AG04449 (cell line): Measurements from ENCODE around the gene COMMD1.

ENCODE experiments used
- CTCF ChIA-PET: fragments of 350-600 bp; formaldehyde crosslinking; extraction: SDS; loops from one replicate; lab custom pipeline; 2021; ENCODE audit warnings: antibody characterized with exemption; lab: Yijun Ruan, JAX
- POLR2A ChIA-PET: fragments of 400-600, 350-600 bp; formaldehyde crosslinking; extraction: SDS; loops from one replicate; lab custom pipeline; 2020; ENCODE audit warnings: antibody characterized with exemption, inconsistent platforms; lab: Yijun Ruan, JAX
- DNase-seq: peaks from one replicate; pipeline ENCODE4 v3.0.0-alpha.2; 2010; ENCODE audit warnings: low read depth, low spot score
- H3K4me3 ChIP-seq: 2 replicates; pipeline ENCODE4 v1.5.1; 2011; ENCODE audit warnings: low read depth, mild to moderate bottlenecking, control low read depth, low read length
- CTCF ChIP-seq: IDR thresholded peaks from one replicate; pipeline ENCODE4 v1.5.1; 2011; ENCODE audit warnings: mild to moderate bottlenecking, moderate library complexity, low read length, control low read depth, inconsistent platforms; ENCODE audit not compliant: insufficient read depth; ENCODE audit errors: missing control alignments

COMMD1 gene

GRCh38 chr2:61937098-61937497, 31.6 kb downstream of the COMMD1 start:
- ChIA-PET CTCF (no interaction called here), POLR2A (no interaction called here)
- no peak overlapping the region for H3K4me3 ChIP-seq
- DNase-seq, result no peak
- TF ChIP-seq CTCF, result no peak

- POLR2A ChIA-PET, result no interaction called here
- H3K4me3 ChIP-seq, result no peak overlapping the region
- no peak for DNase-seq
- no peak for TF ChIP-seq CTCF
- CTCF ChIA-PET, result no interaction called here
Measured at GRCh38 chr2:61937886-61938285, 32.4 kb downstream of the COMMD1 start.

DNA sequence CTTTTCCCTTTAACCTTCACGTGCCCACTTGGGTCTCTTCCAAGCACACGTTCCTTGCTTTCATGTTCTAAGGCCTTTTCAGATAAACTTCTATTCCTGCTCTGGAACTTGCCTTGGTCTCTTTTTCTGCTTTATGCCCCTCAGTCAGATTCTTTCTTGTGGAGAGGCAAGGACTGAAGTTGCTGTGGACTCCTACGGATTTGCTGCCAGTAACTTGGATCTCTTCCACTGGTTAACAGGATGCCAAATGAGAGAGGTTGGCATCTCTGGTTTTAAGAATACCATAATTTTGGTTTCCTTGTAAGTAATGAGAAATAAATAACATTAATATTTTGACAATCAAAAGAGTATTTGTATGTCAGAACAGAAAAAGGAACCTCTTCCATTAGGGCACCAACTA, 33.0 kb downstream of the COMMD1 start:
- no peak for TF ChIP-seq CTCF
- H3K4me3 ChIP-seq, result no peak overlapping the region
- POLR2A ChIA-PET, result no interaction called here
- no peak for DNase-seq
- CTCF ChIA-PET, result no interaction called here

DNA sequence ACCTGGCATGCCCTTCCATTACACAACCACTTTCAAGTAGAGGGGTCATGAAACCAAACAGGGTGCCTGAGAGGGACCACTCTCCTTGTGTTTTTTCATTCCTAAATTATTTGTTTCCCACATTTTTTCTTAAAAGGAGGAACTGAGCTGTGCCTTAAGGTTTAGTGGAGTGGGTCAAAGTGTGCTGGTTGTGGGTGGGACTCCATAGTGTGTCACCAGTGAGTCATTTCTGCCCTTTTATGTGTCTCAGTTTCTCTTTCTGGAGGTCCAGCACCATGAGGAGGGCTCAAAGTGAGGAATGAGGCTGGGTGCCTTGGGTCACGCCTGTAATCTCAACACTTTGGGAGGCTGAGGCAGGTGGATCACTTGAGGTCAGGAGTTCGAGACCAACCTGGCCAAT, 37.8 kb downstream of the COMMD1 start:
- H3K4me3 ChIP-seq, result no peak overlapping the region
- CTCF ChIA-PET, result no interaction called here
- POLR2A ChIA-PET, result no interaction called here
- no peak for DNase-seq
- no peak for TF ChIP-seq CTCF

GRCh38 chr2:61946666-61947065, 41.2 kb downstream of the COMMD1 start:
- ChIA-PET CTCF (no interaction called here), POLR2A (no interaction called here)
- H3K4me3 ChIP-seq, result no peak overlapping the region
- no peak for TF ChIP-seq CTCF
- no peak for DNase-seq

- DNase-seq, result no peak
- POLR2A ChIA-PET, result no interaction called here
- no peak overlapping the region for H3K4me3 ChIP-seq
- no peak for TF ChIP-seq CTCF
- CTCF ChIA-PET, result no interaction called here
Measured at GRCh38 chr2:61948661-61949457, 43.4 kb downstream of the COMMD1 start.
